IMR-90 (cell line): ENCODE measurements around the gene KDM1A. TPM values are rescaled to one million over a fixed set of nuclear protein-coding genes. Genes with fewer than 3 reads are reported as not detected.

ENCODE experiments used
- ATAC-seq: fragments of 200-7000 bp; cut with Tn5 transposase; 2 replicates; pipeline ENCODE4 v1.9.1; 2020; ENCODE audit warnings: low read depth, mild to moderate bottlenecking, moderate library complexity
- BruUV-seq: library from RNA; stranded (reverse); fragments of 400-500 nt; replicated peaks from 2 replicates; lab custom pipeline; 2021; lab: Mats Ljungman, UMichigan
- CTCF ChIA-PET: fragments of 300-600 bp; formaldehyde crosslinking; extraction: SDS; loops from one replicate; lab custom pipeline; 2021; ENCODE audit warnings: antibody characterized with exemption; lab: Yijun Ruan, JAX
- POLR2A ChIA-PET: fragments of 300-600 bp; sonication (Branson Sonifier 250); formaldehyde crosslinking; loops from one replicate; lab custom pipeline; 2022; ENCODE audit warnings: antibody characterized with exemption; ENCODE audit not compliant: unreplicated experiment; lab: Charles Lee
- DNase-seq: peaks from one replicate; pipeline ENCODE4 v3.0.0; 2013
- H2AFZ ChIP-seq: replicated peaks from 2 replicates; pipeline ENCODE3; 2013; ENCODE audit warnings: low read length, mild to moderate bottlenecking; ENCODE audit not compliant: poor library complexity
- H2AK5ac ChIP-seq: 2 replicates; pipeline ENCODE4 v1.6.1; 2013; ENCODE audit warnings: low read depth, low read length, inconsistent platforms
- H2AK9ac ChIP-seq: replicated peaks from 2 replicates; pipeline ENCODE3; 2013; ENCODE audit warnings: mild to moderate bottlenecking, low read depth, low read length, moderate library complexity; ENCODE audit not compliant: poor library complexity
- H2BK120ac ChIP-seq: 2 replicates; pipeline ENCODE4 v1.6.1; 2013; ENCODE audit warnings: low read depth, low read length, inconsistent platforms
- H2BK15ac ChIP-seq: 3 replicates; pipeline ENCODE4 v1.6.1; 2013; ENCODE audit warnings: low read depth, low read length, inconsistent platforms
- H2BK20ac ChIP-seq: 2 replicates; pipeline ENCODE4 v1.6.1; 2013; ENCODE audit warnings: low read depth, mild to moderate bottlenecking, inconsistent platforms, low read length, moderate library complexity
- H2BK5ac ChIP-seq: 2 replicates; pipeline ENCODE4 v1.6.1; 2013; ENCODE audit warnings: mild to moderate bottlenecking, low read depth, low read length, inconsistent platforms; ENCODE audit not compliant: poor library complexity, severe bottlenecking
- H3K14ac ChIP-seq: replicated peaks from 2 replicates; pipeline ENCODE4 v1.6.1; 2013; ENCODE audit warnings: low read depth, low read length, inconsistent platforms
- H3K18ac ChIP-seq: 2 replicates; pipeline ENCODE4 v1.6.1; 2013; ENCODE audit warnings: low read depth, low read length, control low read depth
- H3K23ac ChIP-seq: 2 replicates; pipeline ENCODE4 v1.6.1; 2013; ENCODE audit warnings: low read depth, low read length, inconsistent platforms
- H3K27ac ChIP-seq: 2 replicates; pipeline ENCODE4 v1.5.1; 2013; ENCODE audit warnings: mild to moderate bottlenecking, control low read depth, low read length; ENCODE audit not compliant: insufficient read depth
- H3K27me3 ChIP-seq: 2 replicates; pipeline ENCODE4 v1.6.1; 2013; ENCODE audit warnings: low read length; ENCODE audit not compliant: control insufficient read depth, insufficient read depth
- H3K36me3 ChIP-seq: 2 replicates; pipeline ENCODE4 v1.6.1; 2013; ENCODE audit warnings: low read length, mixed read lengths; ENCODE audit not compliant: control insufficient read depth, insufficient read depth
- H3K4ac ChIP-seq: 2 replicates; pipeline ENCODE4 v1.6.1; 2013; ENCODE audit warnings: low read depth, low read length, inconsistent platforms
- H3K4me1 ChIP-seq: 2 replicates; pipeline ENCODE4 v1.6.1; 2013; ENCODE audit warnings: low read length, mixed read lengths; ENCODE audit not compliant: control insufficient read depth, insufficient read depth
- H3K4me2 ChIP-seq: 2 replicates; pipeline ENCODE4 v1.6.1; 2013; ENCODE audit warnings: low read depth, mild to moderate bottlenecking, control low read depth, low read length, moderate library complexity
- H3K4me3 ChIP-seq: 2 replicates; pipeline ENCODE4 v1.5.1; 2013; ENCODE audit warnings: low read depth, mild to moderate bottlenecking, control low read depth, low read length, moderate library complexity; ENCODE audit not compliant: insufficient read depth
- H3K56ac ChIP-seq: 2 replicates; pipeline ENCODE4 v1.6.1; 2013; ENCODE audit warnings: low read length, inconsistent platforms; ENCODE audit not compliant: insufficient read depth; ENCODE audit errors: extremely low read depth
- H3K79me1 ChIP-seq, 2 experiments: 2 replicates each; pipeline ENCODE4 v1.6.1; 2013; ENCODE audit warnings: low read length in 2 of 2, inconsistent platforms in 1 of 2, low read depth in 1 of 2
- H3K9ac ChIP-seq: 2 replicates; pipeline ENCODE4 v1.6.1; 2013; ENCODE audit warnings: low read depth, low read length, control low read depth
- H3K9me1 ChIP-seq: 2 replicates; pipeline ENCODE4 v1.6.1; 2013; ENCODE audit warnings: low read length, inconsistent platforms; ENCODE audit not compliant: insufficient read depth
- H3K9me3 ChIP-seq: 2 replicates; pipeline ENCODE4 v1.6.1; 2013; ENCODE audit warnings: low read length; ENCODE audit not compliant: control insufficient read depth, insufficient read depth
- H4K20me1 ChIP-seq: 2 replicates; pipeline ENCODE4 v1.6.1; 2013; ENCODE audit warnings: low read length, inconsistent platforms; ENCODE audit not compliant: insufficient read depth
- H4K5ac ChIP-seq: 2 replicates; pipeline ENCODE4 v1.6.1; 2013; ENCODE audit warnings: mild to moderate bottlenecking, low read depth, low read length, control low read depth
- H4K8ac ChIP-seq, 2 experiments: 2 replicates each; pipeline ENCODE4 v1.6.1; 2013; ENCODE audit warnings: low read depth in 2 of 2, low read length in 2 of 2, control low read depth in 1 of 2, inconsistent platforms in 1 of 2
- H4K91ac ChIP-seq: 2 replicates; pipeline ENCODE4 v1.6.1; 2013; ENCODE audit warnings: low read depth, low read length, inconsistent platforms; ENCODE audit not compliant: insufficient read depth
- BHLHE40 ChIP-seq: fragments of 150-350 bp; IDR thresholded peaks from 2 replicates; pipeline ENCODE4 v1.6.1; 2016; ENCODE audit warnings: mild to moderate bottlenecking, low read depth, low read length
- CEBPB ChIP-seq: IDR thresholded peaks from 2 replicates; pipeline ENCODE4 v1.6.1; 2012; ENCODE audit warnings: low read depth, low read length, improper control_type of control experiment
- CHD1 ChIP-seq: IDR thresholded peaks from 2 replicates; pipeline ENCODE4 v1.6.1; 2012; ENCODE audit warnings: low read depth, low read length, improper control_type of control experiment
- CTCF ChIP-seq: conservative IDR thresholded peaks from 2 replicates; pipeline ENCODE4 v1.5.1; 2012; ENCODE audit warnings: mild to moderate bottlenecking, low read depth, low read length, improper control_type of control experiment
- ELK1 ChIP-seq: fragments of 150-350 bp; IDR thresholded peaks from 2 replicates; pipeline ENCODE4 v1.6.1; 2016; ENCODE audit warnings: low read depth, mild to moderate bottlenecking, low read length, moderate library complexity, borderline replicate concordance
- FOS ChIP-seq: fragments of 150-350 bp; IDR thresholded peaks from 2 replicates; pipeline ENCODE4 v1.6.1; 2016; ENCODE audit warnings: low read depth, low read length
- MAZ ChIP-seq: IDR thresholded peaks from 2 replicates; pipeline ENCODE4 v1.6.1; 2012; ENCODE audit warnings: low read depth, mild to moderate bottlenecking, low read length, improper control_type of control experiment, moderate library complexity, borderline replicate concordance
- MXI1 ChIP-seq: IDR thresholded peaks from 2 replicates; pipeline ENCODE4 v1.6.1; 2012; ENCODE audit warnings: low read depth, mild to moderate bottlenecking, low read length, moderate library complexity, borderline replicate concordance
- POLR2A ChIP-seq: IDR thresholded peaks from 2 replicates; pipeline ENCODE4 v1.6.1; 2012; ENCODE audit warnings: mild to moderate bottlenecking, low read depth, low read length
- RAD21 ChIP-seq: IDR thresholded peaks from 2 replicates; pipeline ENCODE4 v1.6.1; 2012; ENCODE audit warnings: low read length, improper control_type of control experiment
- RCOR1 ChIP-seq: IDR thresholded peaks from 2 replicates; pipeline ENCODE4 v1.6.1; 2012; ENCODE audit warnings: mild to moderate bottlenecking, low read length, improper control_type of control experiment; ENCODE audit not compliant: insufficient replicate concordance
- dilution Hi-C: fragments of 300-500 bp; cut with HindIII; formaldehyde crosslinking; loops from one replicate; pipeline ENCODE4 v1.14.3; 2018; ENCODE audit warnings: low sequenced_read_pairs; ENCODE audit not compliant: unreplicated experiment
- in situ Hi-C: fragments of 300-500 bp; cut with MboI; formaldehyde crosslinking; loops from 3 replicates; pipeline ENCODE4 v1.14.3; 2019; ENCODE audit warnings: low sequenced_read_pairs, inconsistent platforms, mixed read lengths
- intact Hi-C: fragments of 100-400 bp; cut with micrococcal nuclease; formaldehyde crosslinking; loops from 2 replicates; pipeline ENCODE4 v1.10.0; 2022
- polyA plus RNA-seq, 3 experiments: library from polyadenylated mRNA; depleted of rRNA; stranded (reverse); fragments of >200 nt; gene quantifications; 2 replicates each; pipeline ENCODE4 v1.2.3, GENCODE V29; 2012; ENCODE audit warnings: low replicate concordance in 1 of 3
- total RNA-seq: library from RNA; depleted of rRNA; stranded (reverse); fragments of >200 nt; gene quantifications from 2 replicates; pipeline ENCODE4 v1.2.3, GENCODE V29; 2012

Gene KDM1A
- total and polyA plus RNA-seq, 2 of the 4 experiments (the other 2 are of a cell fraction): 58.7 to 104 TPM

- peak; percentile 25 for DNase-seq
- in situ Hi-C loops: no loop called here
Observed at GRCh38 chr1:23074012-23074411, 54.7 kb downstream of the KDM1A start.

More at GRCh38 chr1:23074012-23074411, 54.7 kb downstream of the KDM1A start:
- H3K9ac ChIP-seq: no peak overlapping the region
- intact Hi-C loops: loop anchor here (5.0 kb wide), 1 partner anchor 97 kb away; no protein-coding TSS in a partner anchor
- no peak overlapping the region for H2BK15ac ChIP-seq
- TF ChIP-seq CTCF (no peak), POLR2A (no peak), CHD1 (no peak), RCOR1 (no peak), FOS (no peak), CEBPB (no peak), MAZ (no peak), ELK1 (no peak), BHLHE40 (no peak), RAD21 (no peak), MXI1 (no peak)
- H4K20me1 ChIP-seq: no peaks in the 10 kb centered on the region
- peaks cover 5 to 17% of the 10 kb centered on the region in 2 experiments for H3K79me1 ChIP-seq
- ChIA-PET CTCF (no interaction called here), POLR2A (no interaction called here)
- no peak overlapping the region for H3K14ac ChIP-seq
- H3K36me3 ChIP-seq: peaks cover 29% of the 10 kb centered on the region
- H2AFZ ChIP-seq: no peak overlapping the region
- dilution Hi-C loops: no loop called here
- BruUV-seq: no TSS peak
- H3K27me3 ChIP-seq: no peaks in the 10 kb centered on the region
- no peak overlapping the region for H4K8ac ChIP-seq
- no peak overlapping the region for H2AK9ac ChIP-seq
- peak; percentile 27; the same call in 1 of the 2 replicates for ATAC-seq
- H2AK5ac ChIP-seq: no peak overlapping the region
- no peaks in the 10 kb centered on the region for H3K9me3 ChIP-seq
- H4K91ac ChIP-seq: no peak overlapping the region
- no peak overlapping the region for H2BK5ac ChIP-seq
- H4K5ac ChIP-seq: no peak overlapping the region
- no peak overlapping the region for H3K27ac ChIP-seq
- H3K18ac ChIP-seq: no peak overlapping the region
- peaks cover 2% of the 10 kb centered on the region for H3K9me1 ChIP-seq
- peaks cover under 1% of the 10 kb centered on the region for H3K4me1 ChIP-seq
- no peak overlapping the region for H3K4ac ChIP-seq
- H2BK120ac ChIP-seq: no peak overlapping the region
- no peak overlapping the region for H3K56ac ChIP-seq
- 0 out of 2 replicates have a peak overlapping the region, but pooled peaks have one; percentile 19 for H3K4me2 ChIP-seq
- no peak overlapping the region for H2BK20ac ChIP-seq
- no peak overlapping the region for H3K23ac ChIP-seq
- no peak overlapping the region for H3K4me3 ChIP-seq
